ENCODE results near the gene MCTP1. TPM values are rescaled to one million over a fixed set of nuclear protein-coding genes. Genes with fewer than 3 reads are reported as not detected.

Gene MCTP1
- total RNA-seq, 8 experiments from 2014 or later: 1.3 to 8.3 (median 5.7) TPM

GRCh38 chr5:95093211-95093610 is 191.7 kb downstream of the MCTP1 start:
- in situ Hi-C loops (cut with MboI; ENCODE audit: low pct_unique_long_range_greater_than_20kb in 2 of 9, low sequenced_read_pairs in 9 of 9, unreplicated experiment in 9 of 9): no loop called here
- ATAC-seq (replicated peaks in 6 of 8): no peak
- Histone ChIP-seq H3K4me3 (no peak overlapping the region), H3K27ac (no peak overlapping the region), H3K4me1 (replicated peaks in 1 of 2) (peaks cover 2 to 4% of the 10 kb centered on the region in 2 donors)
- 0 to 100% (median 20%) methylated on average over 1 of the region's 1 CpG; no CpG with 5 or more reads in 5 of the 10 experiments for WGBS, 10 experiments

- 0 to 94% (median 63%) methylated on average over 1 to 2 of the region's 2 CpGs; no CpG with 5 or more reads in 5 of the 10 experiments for WGBS, 10 experiments
- H3K27ac ChIP-seq: no peak overlapping the region
- in situ Hi-C loops (cut with MboI; ENCODE audit: low pct_unique_long_range_greater_than_20kb in 2 of 9, low sequenced_read_pairs in 9 of 9, unreplicated experiment in 9 of 9): no loop called here
- H3K4me1 ChIP-seq (replicated peaks in 1 of 2): no peaks in the 10 kb centered on the region
- no peak for ATAC-seq (replicated peaks in 6 of 8)
- H3K4me3 ChIP-seq: no peak overlapping the region
These were observed 194.1 kb downstream of the MCTP1 start for GRCh38 chr5:95090774-95091173.

GRCh38 chr5:95087816-95088317 is 197.0 kb downstream of the MCTP1 start:
- Histone ChIP-seq H3K27ac (no peak overlapping the region), H3K4me1 (replicated peaks in 1 of 2) (no peaks in the 10 kb centered on the region), H3K4me3 (no peak overlapping the region)
- peak in 3 of 8 experiments; percentile 23 to 84 (median 66) for ATAC-seq (replicated peaks in 6 of 8)
- in situ Hi-C loops (cut with MboI; ENCODE audit: low pct_unique_long_range_greater_than_20kb in 2 of 9, low sequenced_read_pairs in 9 of 9, unreplicated experiment in 9 of 9): no loop called here
- WGBS, 10 experiments: 18 to 100% (median 84%) methylated on average over 2 to 5 of the region's 7 CpGs; no CpG with 5 or more reads in 3 of the 10 experiments

- Histone ChIP-seq H3K4me3 (no peak overlapping the region), H3K27ac (no peak overlapping the region), H3K4me1 (replicated peaks in 1 of 2) (peaks cover 0 to 2% of the 10 kb centered on the region in 2 donors)
- ATAC-seq (replicated peaks in 6 of 8): peak in 2 of 8 experiments; percentile 44 to 52
- in situ Hi-C loops (cut with MboI; ENCODE audit: low pct_unique_long_range_greater_than_20kb in 2 of 9, low sequenced_read_pairs in 9 of 9, unreplicated experiment in 9 of 9): no loop called here
- WGBS, 10 experiments: 17 to 100% (median 90%) methylated on average over 1 to 6 of the region's 6 CpGs; no CpG with 5 or more reads in 1 of the 10 experiments
These were observed 197.7 kb downstream of the MCTP1 start for GRCh38 chr5:95086927-95087815.

DNA sequence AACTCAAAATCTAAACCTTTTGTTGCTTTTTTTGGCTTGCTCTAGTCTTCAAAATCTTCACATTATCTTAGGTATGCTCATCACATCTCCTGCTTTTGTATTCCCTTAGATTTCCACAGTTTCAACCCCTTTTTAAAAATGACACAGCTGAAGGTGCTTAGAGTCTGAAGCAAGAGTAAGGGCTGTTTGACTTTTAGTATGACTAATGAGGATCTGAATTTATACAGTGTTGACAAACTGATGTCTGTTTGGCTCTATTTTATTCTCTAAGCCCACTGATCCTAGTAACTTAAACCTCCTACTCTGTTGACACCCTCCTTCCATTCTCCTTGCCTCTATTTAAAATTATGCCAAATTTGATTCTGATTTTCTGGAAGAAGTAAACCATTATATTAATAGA is 200.1 kb downstream of the MCTP1 start:
- H3K4me3 ChIP-seq: no peak overlapping the region
- in situ Hi-C loops (cut with MboI; ENCODE audit: low pct_unique_long_range_greater_than_20kb in 2 of 9, low sequenced_read_pairs in 9 of 9, unreplicated experiment in 9 of 9): no loop called here
- H3K27ac ChIP-seq: no peak overlapping the region
- ATAC-seq (replicated peaks in 6 of 8): no peak
- H3K4me1 ChIP-seq (replicated peaks in 1 of 2): peaks cover 0 to 2% of the 10 kb centered on the region in 2 donors

DNA sequence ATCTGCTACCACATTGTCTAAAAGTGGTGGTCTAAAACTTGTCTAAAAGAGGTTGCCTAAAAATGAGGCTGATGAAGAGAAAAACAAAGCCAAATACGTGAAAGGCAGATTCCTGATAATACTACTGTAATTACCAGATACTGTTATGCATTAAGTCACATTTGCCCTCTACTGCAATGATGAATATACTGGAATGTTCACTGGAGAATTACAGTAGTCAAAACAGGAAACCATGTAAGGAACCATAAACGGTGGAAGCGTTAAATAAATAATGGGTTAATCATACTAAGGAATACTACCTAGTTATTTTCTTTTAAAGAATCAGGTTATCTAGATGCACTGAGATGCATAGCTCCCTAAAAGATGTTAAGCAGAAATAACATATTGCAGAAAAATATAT is 201.3 kb downstream of the MCTP1 start:
- in situ Hi-C loops (cut with MboI; ENCODE audit: low pct_unique_long_range_greater_than_20kb in 2 of 9, low sequenced_read_pairs in 9 of 9, unreplicated experiment in 9 of 9): no loop called here
- WGBS, 10 experiments: 53 to 100% (median 100%) methylated on average over 1 to 3 of the region's 3 CpGs; no CpG with 5 or more reads in 1 of the 10 experiments
- H3K4me3 ChIP-seq: no peak overlapping the region
- peaks cover 0 to 2% of the 10 kb centered on the region in 2 donors for H3K4me1 ChIP-seq (replicated peaks in 1 of 2)
- no peak overlapping the region for H3K27ac ChIP-seq
- ATAC-seq (replicated peaks in 6 of 8): no peak

- peak in 5 of 8 experiments; percentile 64 to 75 (median 72) for ATAC-seq (replicated peaks in 6 of 8)
- peak overlapping the region in 4 of 5 donors; percentile 6 to 22 (median 18) for H3K4me3 ChIP-seq
- H3K4me1 ChIP-seq (replicated peaks in 1 of 2): peaks cover 0 to 2% of the 10 kb centered on the region in 2 donors
- no peak overlapping the region for H3K27ac ChIP-seq
- in situ Hi-C loops (cut with MboI; ENCODE audit: low pct_unique_long_range_greater_than_20kb in 2 of 9, low sequenced_read_pairs in 9 of 9, unreplicated experiment in 9 of 9): no loop called here
- 3 to 100% (median 15%) methylated on average over 1 to 3 of the region's 3 CpGs for WGBS, 10 experiments
These were observed 202.9 kb downstream of the MCTP1 start for GRCh38 chr5:95081982-95082381.

DNA sequence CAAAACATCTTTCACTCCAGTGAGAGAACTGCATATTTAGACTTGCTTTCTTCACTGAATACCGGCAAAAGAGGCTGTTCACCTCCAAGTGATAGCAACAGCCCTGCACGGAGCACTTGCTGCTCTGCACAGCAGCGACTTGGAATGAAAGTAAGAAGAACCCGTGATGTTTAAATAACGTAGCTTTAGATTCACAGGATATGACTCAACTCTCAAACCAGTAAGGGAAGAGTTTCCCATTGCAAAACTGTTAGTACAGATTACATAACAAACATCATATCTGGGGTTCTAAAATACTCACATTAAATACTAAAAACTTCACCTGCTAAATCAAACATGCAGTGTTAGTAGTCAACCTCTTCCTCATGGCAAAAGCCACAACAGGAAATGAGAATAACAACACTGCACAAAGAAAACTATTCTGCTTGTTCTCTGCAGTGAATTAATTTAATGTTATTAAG is 203.4 kb downstream of the MCTP1 start:
- WGBS, 10 experiments: 0 to 64% (median 14%) methylated on average over 1 to 5 of the region's 5 CpGs; no CpG with 5 or more reads in 2 of the 10 experiments

GRCh38 chr5:95080441-95080840 is 204.5 kb downstream of the MCTP1 start:
- 39 to 100% (median 78%) methylated on average over 1 to 4 of the region's 4 CpGs; no CpG with 5 or more reads in 1 of the 10 experiments for WGBS, 10 experiments
- no peak overlapping the region for H3K4me3 ChIP-seq

More for the DNA sequence above, 203.4 kb downstream of the MCTP1 start:
- Histone ChIP-seq H3K4me3 (peak overlapping the region in 4 of 5 donors; percentile 6 to 22 (median 18)), H3K27ac (peak overlapping the region in 1 of 2 donors; percentile 35), H3K4me1 (replicated peaks in 1 of 2) (peaks cover 0 to 2% of the 10 kb centered on the region in 2 donors)
- in situ Hi-C loops (cut with MboI; ENCODE audit: low pct_unique_long_range_greater_than_20kb in 2 of 9, low sequenced_read_pairs in 9 of 9, unreplicated experiment in 9 of 9): no loop called here
- peak in 7 of 8 experiments; percentile 54 to 82 (median 70) for ATAC-seq (replicated peaks in 6 of 8)

DNA sequence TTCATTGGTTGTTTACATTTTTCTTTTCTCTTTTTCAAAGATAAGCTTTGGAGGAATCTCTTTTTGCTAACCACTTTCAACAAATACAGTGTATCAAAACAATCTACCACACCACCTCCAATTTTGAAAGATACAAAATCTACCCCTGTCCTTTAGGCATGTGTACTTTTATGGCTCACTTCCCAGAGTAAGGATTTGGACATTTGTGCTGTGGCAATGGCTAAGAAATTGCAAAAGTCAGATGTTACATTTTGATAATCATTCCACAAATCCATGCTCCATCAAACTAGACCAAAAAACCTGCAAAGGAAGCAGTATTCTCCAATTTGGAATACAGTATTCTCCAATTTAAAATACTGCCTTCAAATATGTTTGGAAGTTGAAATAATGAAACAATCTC is 204.9 kb downstream of the MCTP1 start:
- no peak for ATAC-seq (replicated peaks in 6 of 8)
- no peak overlapping the region for H3K27ac ChIP-seq
- in situ Hi-C loops (cut with MboI; ENCODE audit: low pct_unique_long_range_greater_than_20kb in 2 of 9, low sequenced_read_pairs in 9 of 9, unreplicated experiment in 9 of 9): no loop called here
- H3K4me1 ChIP-seq (replicated peaks in 1 of 2): peaks cover 0 to 2% of the 10 kb centered on the region in 2 donors
- H3K4me3 ChIP-seq: no peak overlapping the region

More at GRCh38 chr5:95080441-95080840, 204.5 kb downstream of the MCTP1 start:
- no peak overlapping the region for H3K27ac ChIP-seq
- no peak for ATAC-seq (replicated peaks in 6 of 8)
- H3K4me1 ChIP-seq (replicated peaks in 1 of 2): peaks cover 0 to 2% of the 10 kb centered on the region in 2 donors
- in situ Hi-C loops (cut with MboI; ENCODE audit: low pct_unique_long_range_greater_than_20kb in 2 of 9, low sequenced_read_pairs in 9 of 9, unreplicated experiment in 9 of 9): no loop called here

DNA sequence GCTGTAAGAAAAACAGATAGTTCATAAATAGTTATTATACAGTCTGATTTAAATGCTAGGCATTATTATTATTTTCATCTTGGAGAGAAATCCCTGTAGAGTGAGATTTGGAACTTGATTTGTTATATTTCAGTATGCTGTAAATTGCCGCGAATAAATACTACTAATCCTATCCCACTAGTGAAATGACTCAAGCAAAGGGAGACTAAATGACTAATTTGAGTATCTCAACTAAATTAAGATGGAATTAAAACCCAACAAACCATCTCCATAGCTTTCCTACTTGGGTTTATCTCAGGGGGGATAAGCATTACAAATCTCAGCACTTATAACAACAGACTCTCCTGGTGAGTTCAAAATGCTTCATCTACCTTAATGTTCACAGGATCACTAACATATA is 206.0 kb downstream of the MCTP1 start:
- WGBS, 10 experiments: 75 to 100% (median 94%) methylated on average over 2 of the region's 2 CpGs; no CpG with 5 or more reads in 2 of the 10 experiments
- no peak for ATAC-seq (replicated peaks in 6 of 8)
- Histone ChIP-seq H3K4me3 (no peak overlapping the region), H3K4me1 (replicated peaks in 1 of 2) (peaks cover 0 to 2% of the 10 kb centered on the region in 2 donors), H3K27ac (no peak overlapping the region)
- in situ Hi-C loops (cut with MboI; ENCODE audit: low pct_unique_long_range_greater_than_20kb in 2 of 9, low sequenced_read_pairs in 9 of 9, unreplicated experiment in 9 of 9): no loop called here

DNA sequence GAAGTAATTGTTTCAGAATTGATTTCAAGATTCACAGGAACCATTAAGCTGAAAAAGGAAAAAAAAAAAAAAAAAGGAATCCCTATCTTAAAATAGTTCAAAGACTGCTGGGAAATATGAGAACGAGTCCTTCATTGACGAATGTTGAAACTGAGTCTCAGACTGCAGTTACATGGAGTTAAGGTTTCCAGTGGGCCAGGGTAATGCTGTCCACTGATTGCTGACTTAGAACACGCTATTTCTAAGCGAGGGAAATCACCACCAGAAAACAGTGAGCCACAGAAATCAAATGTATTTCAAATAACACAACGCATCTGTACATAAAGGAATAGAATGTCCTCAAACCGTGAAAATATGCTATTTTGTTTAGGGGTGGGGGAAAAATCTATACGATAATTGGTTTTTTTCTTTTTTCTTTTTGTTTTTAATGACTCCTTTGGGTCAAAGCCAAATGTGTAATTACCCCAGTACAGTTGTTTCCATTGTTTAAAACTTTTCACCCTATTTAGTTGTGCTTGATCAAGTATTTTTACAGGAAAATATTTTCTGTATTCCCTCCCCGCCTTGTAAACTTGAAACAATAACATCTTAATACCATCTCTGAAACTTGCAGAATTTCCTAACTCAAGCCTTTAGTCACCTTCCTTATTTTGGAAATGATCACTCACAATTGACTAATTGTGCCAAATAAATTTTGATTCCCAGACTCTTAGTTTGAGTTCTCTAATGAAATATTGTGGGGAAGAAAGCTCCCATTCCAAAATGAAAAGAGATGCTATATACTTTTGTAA is 208.3 kb downstream of the MCTP1 start:
- Histone ChIP-seq H3K4me3 (no peak overlapping the region), H3K4me1 (replicated peaks in 1 of 2) (peaks cover 0 to 6% of the 10 kb centered on the region in 2 donors), H3K27ac (no peak overlapping the region)
- no peak for ATAC-seq (replicated peaks in 6 of 8)
- 23 to 100% (median 88%) methylated on average over 2 to 8 of the region's 8 CpGs for WGBS, 10 experiments
- in situ Hi-C loops (cut with MboI; ENCODE audit: low pct_unique_long_range_greater_than_20kb in 2 of 9, low sequenced_read_pairs in 9 of 9, unreplicated experiment in 9 of 9): no loop called here

GRCh38 chr5:95075111-95075510 is 209.8 kb downstream of the MCTP1 start:
- no peak overlapping the region for H3K27ac ChIP-seq
- ATAC-seq (replicated peaks in 6 of 8): no peak
- H3K4me3 ChIP-seq: no peak overlapping the region
- in situ Hi-C loops (cut with MboI; ENCODE audit: low pct_unique_long_range_greater_than_20kb in 2 of 9, low sequenced_read_pairs in 9 of 9, unreplicated experiment in 9 of 9): no loop called here
- peaks cover 0 to 6% of the 10 kb centered on the region in 2 donors for H3K4me1 ChIP-seq (replicated peaks in 1 of 2)
- 0 to 100% (median 91%) methylated on average over 1 of the region's 1 CpG; no CpG with 5 or more reads in 2 of the 10 experiments for WGBS, 10 experiments
